HepG2 (cell line): ENCODE data around the gene SAMSN1.

Experiments
- BHLHE40 ChIP-seq: IDR thresholded peaks from 2 replicates; pipeline ENCODE4 v1.6.1; 2011; ENCODE audit warnings: low read length, improper control_type of control experiment
- CENPBD1 ChIP-seq: sonication (generic); formaldehyde crosslinking; IDR thresholded peaks from 2 replicates; pipeline ENCODE4 v1.8.0; 2022; ENCODE audit warnings: missing genetic modification reagents, low read depth, mild to moderate bottlenecking, borderline replicate concordance
- CTCF ChIP-seq: sonication (generic); formaldehyde crosslinking; IDR thresholded peaks from 2 replicates; pipeline ENCODE4 v1.5.0; 2020; ENCODE audit warnings: mild to moderate bottlenecking, missing genetic modification reagents, moderate library complexity
- ESRRA ChIP-seq: sonication (generic); formaldehyde crosslinking; IDR thresholded peaks from 2 replicates; pipeline ENCODE4 v1.5.1; 2020; ENCODE audit warnings: mild to moderate bottlenecking, low read depth, missing genetic modification reagents
- HDAC6 ChIP-seq: fragments of 200-600 bp; sonication (generic); IDR thresholded peaks from 2 replicates; pipeline ENCODE4 v1.7.0; 2017; ENCODE audit warnings: mild to moderate bottlenecking, antibody characterized with exemption, low read length, low read depth
- KAT7 ChIP-seq: IDR thresholded peaks from 2 replicates; pipeline ENCODE4 v1.6.1; 2018; ENCODE audit warnings: borderline replicate concordance, missing compliant biosample characterization
- KLF12 ChIP-seq: sonication (generic); formaldehyde crosslinking; IDR thresholded peaks from 2 replicates; pipeline ENCODE4 v1.4.0; 2020; ENCODE audit warnings: missing genetic modification reagents, borderline replicate concordance
- MAX ChIP-seq: IDR thresholded peaks from 2 replicates; pipeline ENCODE4 v1.6.1; 2012; ENCODE audit warnings: inconsistent platforms
- PHF20 ChIP-seq: sonication (generic); formaldehyde crosslinking; IDR thresholded peaks from 2 replicates; pipeline ENCODE4 v1.5.0; 2020; ENCODE audit warnings: mild to moderate bottlenecking, missing genetic modification reagents
- SUZ12 ChIP-seq: fragments of 150-350 bp; IDR thresholded peaks from 2 replicates; pipeline ENCODE4 v1.6.1; 2014; ENCODE audit warnings: low read depth, low read length
- ZNF121 ChIP-seq: sonication (generic); formaldehyde crosslinking; IDR thresholded peaks from 2 replicates; pipeline ENCODE4 v1.5.0; 2020; ENCODE audit warnings: mild to moderate bottlenecking, missing genetic modification reagents
- ZNF232 ChIP-seq: sonication (generic); formaldehyde crosslinking; IDR thresholded peaks from 2 replicates; pipeline ENCODE4 v1.4.0; 2020; ENCODE audit warnings: missing genetic modification reagents, borderline replicate concordance
- ZNF382 ChIP-seq: sonication (generic); formaldehyde crosslinking; IDR thresholded peaks from 2 replicates; pipeline ENCODE4 v1.5.0; 2020; ENCODE audit warnings: missing genetic modification reagents, mild to moderate bottlenecking, borderline replicate concordance
- ZSCAN30 ChIP-seq: sonication (generic); formaldehyde crosslinking; IDR thresholded peaks from 2 replicates; pipeline ENCODE4 v1.5.0; 2020; ENCODE audit warnings: mild to moderate bottlenecking, missing genetic modification reagents

- TF ChIP-seq SUZ12 (no peak), ZNF121 (CRISPR knock-in tag) (no peak), ZNF382 (CRISPR knock-in tag) (no peak), KAT7 (CRISPR knock-in tag) (no peak), MAX (no peak), PHF20 (CRISPR knock-in tag) (no peak), CTCF (CRISPR knock-in tag) (no peak), BHLHE40 (no peak), ESRRA (no peak), ZNF232 (CRISPR knock-in tag) (no peak), CENPBD1 (CRISPR knock-in tag) (no peak), HDAC6 (no peak), ZSCAN30 (CRISPR knock-in tag) (no peak), KLF12 (no peak)
These were observed 7.6 kb downstream of the SAMSN1 start for GRCh38 chr21:14538483-14538882.
